Natural killer cell (primary cell): ENCODE results near the gene RREB1. TPM values are rescaled to one million over a fixed set of nuclear protein-coding genes. Genes with fewer than 3 reads are reported as not detected.

Experiments
- ATAC-seq, 3 donors: fragments of 150-1000 bp in 2 of 3; fragments of 200-7000 bp in 1 of 3; cut with Tn5 transposase; 1 replicate in 1 of 3; 2 replicates in 2 of 3; pipeline ENCODE4 v1.10.0; 2021; ENCODE audit warnings: mild to moderate bottlenecking in 2 of 3, moderate library complexity in 2 of 3
- DNase-seq, 2 donors: peaks; one replicate each; pipeline versions ENCODE4 v3.0.0 to v3.0.0-alpha.2; 2013 to 2021; ENCODE audit warnings: mixed read lengths in 1 of 2
- H3K27ac ChIP-seq: one replicate; pipeline ENCODE4 v1.5.1; 2013; ENCODE audit warnings: mild to moderate bottlenecking, low read length
- H3K27me3 ChIP-seq: one replicate; pipeline ENCODE4 v1.6.1; 2013; ENCODE audit warnings: low read length; ENCODE audit not compliant: control insufficient read depth, insufficient read depth
- H3K36me3 ChIP-seq: one replicate; pipeline ENCODE4 v1.6.1; 2013; ENCODE audit warnings: low read length; ENCODE audit not compliant: control insufficient read depth, insufficient read depth
- H3K4me1 ChIP-seq: one replicate; pipeline ENCODE4 v1.6.1; 2013; ENCODE audit warnings: low read length; ENCODE audit not compliant: control insufficient read depth, insufficient read depth
- H3K4me3 ChIP-seq: one replicate; pipeline ENCODE4 v1.5.1; 2013; ENCODE audit warnings: low read length
- H3K9me3 ChIP-seq: one replicate; pipeline ENCODE4 v1.6.1; 2013; ENCODE audit warnings: low read length; ENCODE audit not compliant: control insufficient read depth, insufficient read depth
- H3K27ac Mint-ChIP-seq, 2 donors: one replicate each; pipeline ENCODE4 v1.8.0; 2022; ENCODE audit warnings: mild to moderate bottlenecking in 2 of 2, mixed read lengths in 2 of 2, moderate library complexity in 1 of 2
- H3K27me3 Mint-ChIP-seq, 2 donors: one replicate each; pipeline ENCODE4 v1.8.0; 2022; ENCODE audit warnings: low read depth in 2 of 2, mixed read lengths in 2 of 2
- H3K36me3 Mint-ChIP-seq: one replicate; pipeline ENCODE4 v1.8.0; 2022; ENCODE audit warnings: mixed read lengths
- H3K4me1 Mint-ChIP-seq, 2 donors: one replicate each; pipeline ENCODE4 v1.8.0; 2022; ENCODE audit warnings: mixed read lengths in 2 of 2
- H3K4me3 Mint-ChIP-seq: one replicate; pipeline ENCODE4 v1.8.0; 2022; ENCODE audit warnings: mild to moderate bottlenecking, moderate library complexity, mixed read lengths
- H3K9me3 Mint-ChIP-seq, 2 donors: one replicate each; pipeline ENCODE4 v1.8.0; 2022; ENCODE audit warnings: mixed read lengths in 2 of 2
- WGBS: methylation state at CpG from one replicate; pipeline ENCODE4 v1.1.7; 2013; ENCODE audit warnings: missing lambda C conversion rate; ENCODE audit not compliant: insufficient coverage; 5-methylcytosine and 5-hydroxymethylcytosine counted together
- intact Hi-C: fragments of 100-400 bp; cut with micrococcal nuclease; formaldehyde crosslinking; loops from one replicate; pipeline ENCODE4 v1.14.2; 2022
- total RNA-seq, 4 donors: library from RNA; stranded (reverse); fragments of 120-200 nt in 1 of 4; gene quantifications; one replicate each; pipeline versions ENCODE4 v1.2.3 to v1.2.4, GENCODE V29; 2013 to 2022
- TF ChIP-seq, protein P1 (sequence below): fragments of 200-600 bp; IDR thresholded peaks from one replicate; pipeline ENCODE4 v1.8.0; 2022; ENCODE audit warnings: antibody characterized with exemption

Gene RREB1
- total RNA-seq, 3 donors from 2014 or later (not counting 1 experiment from before 2014, with no cell fraction given): 42.2 to 51.8 (median 44.0) TPM

DNA sequence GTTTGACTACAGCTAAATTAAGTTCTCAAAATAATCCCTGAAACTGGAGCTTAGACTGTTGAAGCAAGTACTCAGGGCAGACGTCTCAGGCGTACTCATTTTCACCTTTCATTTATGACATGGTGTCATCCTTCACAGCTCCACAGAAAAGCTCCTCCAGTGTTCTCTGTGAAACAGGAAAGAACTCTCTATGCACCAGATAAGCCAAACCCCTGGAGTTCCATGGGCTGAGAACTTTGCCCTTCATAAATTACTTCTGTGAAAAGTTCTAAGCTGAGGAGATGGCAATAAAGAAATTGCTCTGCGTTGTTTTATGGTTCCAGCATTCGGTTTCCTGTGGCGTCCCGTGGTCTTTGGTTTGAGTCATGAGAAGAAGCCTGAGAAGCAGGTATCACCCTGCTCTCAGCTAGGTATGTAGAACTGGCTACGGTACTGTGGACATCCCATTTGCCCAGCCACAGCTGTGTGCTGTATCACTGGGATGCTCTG lies 20.2 kb upstream of the RREB1 start:
- H3K4me3 ChIP-seq: no peak overlapping the region
- no peaks in the 10 kb centered on the region for H3K27me3 Mint-ChIP-seq
- no peak overlapping the region for H3K27ac ChIP-seq
- H3K9me3 Mint-ChIP-seq: no peaks in the 10 kb centered on the region
- H3K36me3 ChIP-seq: no peaks in the 10 kb centered on the region
- H3K4me1 ChIP-seq: peaks cover 21% of the 10 kb centered on the region
- DNase-seq (peak; percentile 17 to 55), ATAC-seq (peak; percentile 58 to 65 (median 64))
- H3K4me1 Mint-ChIP-seq: peaks cover 23 to 26% of the 10 kb centered on the region in 2 donors
- no peaks in the 10 kb centered on the region for H3K36me3 Mint-ChIP-seq
- 14% methylated on average over 7 of the region's 7 CpGs for WGBS
- H3K27me3 ChIP-seq: no peaks in the 10 kb centered on the region
- H3K27ac Mint-ChIP-seq: peak overlapping the region in 1 of 2 donors; percentile 79
- H3K9me3 ChIP-seq: no peaks in the 10 kb centered on the region
- peak overlapping the region; percentile 94 for H3K4me3 Mint-ChIP-seq
- TF ChIP-seq, protein P1, sequence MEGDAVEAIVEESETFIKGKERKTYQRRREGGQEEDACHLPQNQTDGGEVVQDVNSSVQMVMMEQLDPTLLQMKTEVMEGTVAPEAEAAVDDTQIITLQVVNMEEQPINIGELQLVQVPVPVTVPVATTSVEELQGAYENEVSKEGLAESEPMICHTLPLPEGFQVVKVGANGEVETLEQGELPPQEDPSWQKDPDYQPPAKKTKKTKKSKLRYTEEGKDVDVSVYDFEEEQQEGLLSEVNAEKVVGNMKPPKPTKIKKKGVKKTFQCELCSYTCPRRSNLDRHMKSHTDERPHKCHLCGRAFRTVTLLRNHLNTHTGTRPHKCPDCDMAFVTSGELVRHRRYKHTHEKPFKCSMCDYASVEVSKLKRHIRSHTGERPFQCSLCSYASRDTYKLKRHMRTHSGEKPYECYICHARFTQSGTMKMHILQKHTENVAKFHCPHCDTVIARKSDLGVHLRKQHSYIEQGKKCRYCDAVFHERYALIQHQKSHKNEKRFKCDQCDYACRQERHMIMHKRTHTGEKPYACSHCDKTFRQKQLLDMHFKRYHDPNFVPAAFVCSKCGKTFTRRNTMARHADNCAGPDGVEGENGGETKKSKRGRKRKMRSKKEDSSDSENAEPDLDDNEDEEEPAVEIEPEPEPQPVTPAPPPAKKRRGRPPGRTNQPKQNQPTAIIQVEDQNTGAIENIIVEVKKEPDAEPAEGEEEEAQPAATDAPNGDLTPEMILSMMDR: no peak
- intact Hi-C loops: loop anchor here (2.0 kb wide), 2 partner anchors 19 to 155 kb away; partner anchors contain the start of gene RREB1

DNA sequence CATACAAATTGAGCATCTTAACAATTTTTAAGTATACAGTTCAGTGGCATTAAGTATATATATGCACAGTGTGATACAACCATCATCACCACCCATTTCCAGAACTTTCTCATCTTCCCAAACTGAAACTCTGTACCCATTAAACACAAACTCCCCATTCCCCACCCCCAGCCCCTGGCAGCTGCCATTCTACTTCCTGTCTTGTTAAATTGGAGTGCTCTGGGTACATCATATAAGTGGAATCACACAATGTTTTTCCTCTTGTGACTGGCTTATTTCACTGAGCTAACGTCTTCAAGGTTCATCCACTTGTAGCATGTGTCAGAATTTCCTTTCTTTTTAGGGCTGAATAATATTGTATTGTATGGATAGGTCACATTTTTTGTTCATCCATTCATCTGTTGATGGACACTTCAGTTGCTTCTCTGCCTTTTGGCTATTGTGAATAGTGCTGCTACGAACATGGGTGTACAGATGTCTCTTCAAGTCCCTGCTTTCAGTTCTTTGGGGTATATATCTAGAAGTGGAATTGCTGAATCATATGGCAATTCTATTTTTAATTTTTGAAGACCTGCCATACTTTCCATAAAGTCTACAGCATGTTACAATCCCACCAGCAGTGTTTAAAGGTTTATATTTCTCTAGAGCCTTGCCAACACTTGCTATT lies 19.6 kb upstream of the RREB1 start:
- peak overlapping the region in 1 of 2 donors; percentile 79 for H3K27ac Mint-ChIP-seq
- peak overlapping the region; percentile 73 for H3K4me3 Mint-ChIP-seq
- TF ChIP-seq, protein P1: no peak
- H3K27ac ChIP-seq: no peak overlapping the region
- no peak for ATAC-seq
- no peaks in the 10 kb centered on the region for H3K9me3 ChIP-seq
- no peaks in the 10 kb centered on the region for H3K27me3 ChIP-seq
- no peaks in the 10 kb centered on the region for H3K36me3 ChIP-seq
- intact Hi-C loops: no loop called here
- H3K27me3 Mint-ChIP-seq: no peaks in the 10 kb centered on the region
- peaks cover 21% of the 10 kb centered on the region for H3K4me1 ChIP-seq
- H3K36me3 Mint-ChIP-seq: no peaks in the 10 kb centered on the region
- no peaks in the 10 kb centered on the region for H3K9me3 Mint-ChIP-seq
- H3K4me3 ChIP-seq: no peak overlapping the region
- DNase-seq: peak in 1 of 2 donors; percentile 17
- peaks cover 23 to 26% of the 10 kb centered on the region in 2 donors for H3K4me1 Mint-ChIP-seq
- WGBS: 59% methylated on average over 2 of the region's 2 CpGs

DNA sequence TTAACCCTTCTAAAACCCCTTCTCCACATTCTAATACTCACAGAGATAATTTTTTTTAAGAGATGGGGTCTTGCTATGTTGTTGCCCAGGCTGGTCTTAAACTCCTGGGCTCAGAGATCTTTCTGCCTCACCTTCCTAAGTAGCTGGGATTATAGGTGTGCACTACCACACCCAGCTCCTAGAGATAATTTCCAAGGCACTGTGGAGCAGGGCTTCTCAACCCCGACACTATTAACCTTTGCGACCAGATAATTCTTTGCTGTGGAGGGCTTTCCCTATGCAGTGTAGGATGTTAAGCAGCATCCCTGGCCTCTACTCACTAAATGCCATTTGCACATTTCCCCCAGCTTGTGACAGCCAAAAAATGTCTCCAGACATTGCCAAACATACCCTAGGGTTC lies 8.8 kb upstream of the RREB1 start:
- Histone ChIP-seq H3K27me3 (no peaks in the 10 kb centered on the region), H3K36me3 (no peaks in the 10 kb centered on the region), H3K27ac (no peak overlapping the region), H3K4me3 (no peak overlapping the region), H3K4me1 (peaks cover 6% of the 10 kb centered on the region), H3K9me3 (no peaks in the 10 kb centered on the region)
- intact Hi-C loops: no loop called here
- H3K27ac Mint-ChIP-seq: no peak overlapping the region
- 88% methylated on average over 2 of the region's 2 CpGs for WGBS
- ATAC-seq (no peak), DNase-seq (no peak)
- H3K4me3 Mint-ChIP-seq: no peak overlapping the region
- H3K9me3 Mint-ChIP-seq: no peaks in the 10 kb centered on the region
- peaks cover 6 to 13% of the 10 kb centered on the region in 2 donors for H3K4me1 Mint-ChIP-seq
- TF ChIP-seq, protein P1: no peak
- H3K27me3 Mint-ChIP-seq: peaks cover 0 to 5% of the 10 kb centered on the region in 2 donors
- no peaks in the 10 kb centered on the region for H3K36me3 Mint-ChIP-seq
